ENCODE data around the gene CCN6. TPM values are rescaled to one million over a fixed set of nuclear protein-coding genes. Genes with fewer than 3 reads are reported as not detected.
A peak's percentile ranks its signal among the peaks of the same experiment; 100 is the strongest.

Gene CCN6
- total RNA-seq, 4 donors from 2014 or later: 1.1 to 2.9 (median 1.6) TPM

DNA sequence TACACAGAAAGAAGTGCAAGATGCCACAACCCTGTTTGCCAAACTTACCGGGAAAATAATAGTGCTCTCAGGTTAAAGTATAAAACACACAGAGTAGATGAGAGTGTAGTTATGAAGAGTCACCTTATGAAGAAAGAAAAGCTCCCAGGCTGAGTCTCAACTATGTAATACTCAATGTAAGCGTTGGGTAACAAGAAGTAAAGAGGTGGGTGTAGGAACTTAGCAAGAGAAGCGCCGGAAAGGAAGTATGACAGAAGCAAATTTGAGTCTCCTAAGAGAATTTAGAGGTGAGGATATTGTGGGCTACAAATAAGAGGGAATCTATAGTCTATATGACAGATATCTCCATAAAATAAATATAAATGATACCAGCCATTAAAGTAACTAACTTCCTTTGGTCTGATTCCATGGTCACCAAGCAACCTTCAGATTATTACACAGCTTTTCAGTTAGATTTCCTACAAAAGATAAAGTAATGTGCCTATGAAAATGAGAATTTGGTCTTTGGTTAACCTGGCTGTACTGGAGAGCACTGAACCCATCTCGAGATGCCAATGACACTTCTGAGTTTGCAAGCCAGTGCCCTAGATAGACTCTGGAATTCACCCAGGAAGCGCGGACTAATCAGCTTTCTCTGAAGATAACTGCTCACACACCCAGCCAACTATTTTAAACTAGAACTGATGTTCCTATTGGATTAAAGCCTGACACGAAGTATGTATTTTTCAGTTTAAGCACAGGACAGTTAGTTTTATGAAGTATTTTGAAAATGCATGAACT lies 31.6 kb downstream of the CCN6 start:
- no peak for TF ChIP-seq POLR2A (IDR thresholded peaks at IDR 0.05)
- TF ChIP-seq, protein P1, sequence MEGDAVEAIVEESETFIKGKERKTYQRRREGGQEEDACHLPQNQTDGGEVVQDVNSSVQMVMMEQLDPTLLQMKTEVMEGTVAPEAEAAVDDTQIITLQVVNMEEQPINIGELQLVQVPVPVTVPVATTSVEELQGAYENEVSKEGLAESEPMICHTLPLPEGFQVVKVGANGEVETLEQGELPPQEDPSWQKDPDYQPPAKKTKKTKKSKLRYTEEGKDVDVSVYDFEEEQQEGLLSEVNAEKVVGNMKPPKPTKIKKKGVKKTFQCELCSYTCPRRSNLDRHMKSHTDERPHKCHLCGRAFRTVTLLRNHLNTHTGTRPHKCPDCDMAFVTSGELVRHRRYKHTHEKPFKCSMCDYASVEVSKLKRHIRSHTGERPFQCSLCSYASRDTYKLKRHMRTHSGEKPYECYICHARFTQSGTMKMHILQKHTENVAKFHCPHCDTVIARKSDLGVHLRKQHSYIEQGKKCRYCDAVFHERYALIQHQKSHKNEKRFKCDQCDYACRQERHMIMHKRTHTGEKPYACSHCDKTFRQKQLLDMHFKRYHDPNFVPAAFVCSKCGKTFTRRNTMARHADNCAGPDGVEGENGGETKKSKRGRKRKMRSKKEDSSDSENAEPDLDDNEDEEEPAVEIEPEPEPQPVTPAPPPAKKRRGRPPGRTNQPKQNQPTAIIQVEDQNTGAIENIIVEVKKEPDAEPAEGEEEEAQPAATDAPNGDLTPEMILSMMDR (IDR thresholded peaks at IDR 0.05): no peak
- DNase-seq (ENCODE audit: low spot score in 2 of 2): no peak
- no peak overlapping the region for H3K4me3 ChIP-seq (ENCODE audit: low read depth, poor library complexity, severe bottlenecking)
- 75 to 77% methylated on average over 8 of the region's 8 CpGs for WGBS, 2 donors
- intact Hi-C loops (cut with DNase I; ENCODE audit: low total_unique reads): no loop called here

DNA sequence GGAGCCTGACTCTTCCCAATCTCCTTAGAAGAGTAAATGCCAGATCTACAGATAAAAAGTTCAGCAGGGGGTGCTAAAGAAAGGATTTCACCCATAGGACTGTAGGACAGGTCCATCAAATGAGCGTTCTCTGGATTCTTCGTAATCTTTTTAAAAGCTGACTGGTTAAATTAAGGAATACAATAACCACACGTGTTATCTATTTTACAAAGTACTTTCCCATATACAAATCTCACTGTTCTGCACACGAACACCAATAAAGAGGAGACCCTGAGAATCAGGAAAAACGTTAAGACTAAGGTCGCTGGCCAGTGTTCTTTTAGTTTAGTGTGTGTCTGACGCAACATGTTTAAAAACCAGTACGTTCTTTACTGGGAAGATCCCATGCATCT lies 32.8 kb downstream of the CCN6 start:
- DNase-seq (ENCODE audit: low spot score in 2 of 2): no peak
- intact Hi-C loops (cut with DNase I; ENCODE audit: low total_unique reads): no loop called here
- no peak for TF ChIP-seq POLR2A (IDR thresholded peaks at IDR 0.05)
- TF ChIP-seq, protein P1 (IDR thresholded peaks at IDR 0.05): no peak
- 1% methylated on average over 8 of the region's 8 CpGs for WGBS, 2 donors
- peak overlapping the region; percentile 75 for H3K4me3 ChIP-seq (ENCODE audit: low read depth, poor library complexity, severe bottlenecking)

DNA sequence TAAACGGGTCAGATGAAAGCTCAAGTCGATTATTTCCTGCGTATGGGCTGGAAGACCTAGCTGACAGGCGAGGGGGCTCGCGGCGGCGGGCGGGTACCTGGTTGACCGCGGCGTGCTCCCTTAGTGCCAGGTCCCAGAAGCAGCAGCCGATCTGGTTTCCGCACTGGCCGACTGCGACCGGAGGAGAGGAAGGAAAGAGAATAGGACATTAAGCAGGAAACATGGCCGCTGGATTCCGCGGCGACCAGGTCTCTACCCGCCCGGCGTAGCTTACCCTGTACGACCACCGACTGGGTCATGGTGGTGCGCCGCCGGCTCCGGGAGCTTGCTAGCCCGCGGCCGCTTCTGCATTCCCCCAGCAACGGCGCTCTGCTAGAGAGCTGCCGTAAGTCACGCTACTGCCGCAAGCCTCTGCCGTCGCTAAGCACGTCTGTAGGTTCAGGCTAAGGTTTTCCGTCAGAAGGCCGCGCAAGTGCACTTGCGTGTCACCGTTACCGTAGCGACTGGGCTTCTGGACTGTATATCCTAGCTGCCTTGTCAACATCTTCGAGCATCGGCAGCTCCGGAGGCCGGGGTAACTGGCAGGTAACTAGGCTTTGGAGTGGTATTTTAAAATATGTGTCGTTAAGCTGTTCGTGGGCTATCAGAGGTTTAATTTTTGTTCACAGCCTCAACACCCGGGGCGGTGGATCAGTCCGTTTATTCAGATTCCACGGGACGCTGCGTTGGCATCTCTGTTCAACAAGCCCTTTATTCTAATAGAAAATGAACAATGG lies 33.4 kb downstream of the CCN6 start, which contains the start of the genes FAM229B and TUBE1:
Gene FAM229B, plus strand, starts transcription at position 456 of the 776 bp plus-strand sequence. CDS start 11,693 bp downstream, outside the sequence.
Gene TUBE1, minus strand, starts transcription at position 347 of the 776 bp plus-strand sequence. Its CDS starts 48 bp downstream, at position 299.
- no peak for TF ChIP-seq POLR2A (IDR thresholded peaks at IDR 0.05)
- TF ChIP-seq, protein P1 (IDR thresholded peaks at IDR 0.05): no peak
- peak within 1 kb of the TSS; percentile 75 for H3K4me3 ChIP-seq (ENCODE audit: low read depth, poor library complexity, severe bottlenecking)
- peak; percentile 93 to 96 for DNase-seq (ENCODE audit: low spot score in 2 of 2)
- intact Hi-C loops (cut with DNase I; ENCODE audit: low total_unique reads): no loop called here
- WGBS, 2 donors: 0 to 1% methylated on average over 51 to 52 of the region's 60 CpGs

DNA sequence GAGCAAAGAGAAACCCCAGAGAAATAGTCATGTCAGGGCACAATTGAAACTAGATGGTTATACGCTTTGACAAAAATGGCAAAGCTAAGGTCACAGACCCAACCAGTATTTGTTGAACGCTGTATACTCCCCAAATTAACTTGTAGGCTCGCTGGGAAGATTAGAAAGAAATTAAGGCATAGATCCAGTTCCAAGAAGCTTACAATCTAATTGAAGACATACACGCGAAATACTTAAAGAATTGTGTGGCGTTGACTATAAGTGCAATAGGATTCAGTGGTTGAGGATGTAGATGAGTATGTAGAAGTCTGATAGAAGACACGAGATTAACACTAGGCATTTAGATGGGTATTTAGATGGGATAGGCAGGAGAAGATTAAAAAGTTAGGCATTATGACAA lies 34.0 kb downstream of the CCN6 start:
- H3K4me3 ChIP-seq (ENCODE audit: low read depth, poor library complexity, severe bottlenecking): peak overlapping the region; percentile 75
- 16% methylated on average over 7 of the region's 7 CpGs for WGBS, 2 donors
- intact Hi-C loops (cut with DNase I; ENCODE audit: low total_unique reads): no loop called here
- TF ChIP-seq POLR2A (IDR thresholded peaks at IDR 0.05): no peak
- TF ChIP-seq, protein P1 (IDR thresholded peaks at IDR 0.05): no peak
- no peak for DNase-seq (ENCODE audit: low spot score in 2 of 2)

DNA sequence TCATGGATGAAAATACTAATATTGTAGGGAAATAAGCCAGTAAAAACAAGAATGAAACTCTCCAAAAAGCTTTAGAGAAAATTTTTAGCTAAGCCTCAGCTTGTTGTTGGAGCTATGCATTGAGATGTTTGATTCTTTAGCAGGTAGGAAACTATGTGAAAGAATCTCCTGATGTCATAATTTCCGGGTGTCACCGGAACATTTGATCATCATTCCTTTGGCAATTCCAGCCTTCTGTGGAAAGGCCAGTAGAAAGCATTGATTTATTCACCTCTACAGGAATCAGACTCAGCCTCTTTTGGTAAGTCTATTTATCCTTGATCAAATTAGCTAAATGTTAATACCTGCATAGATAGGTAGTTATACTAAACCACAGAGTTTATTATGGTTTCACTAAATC lies 43.0 kb downstream of the CCN6 start:
- no peak for DNase-seq (ENCODE audit: low spot score in 2 of 2)
- 89 to 95% methylated on average over 2 of the region's 2 CpGs for WGBS, 2 donors
- TF ChIP-seq POLR2A (IDR thresholded peaks at IDR 0.05): no peak
- TF ChIP-seq, protein P1 (IDR thresholded peaks at IDR 0.05): no peak
- intact Hi-C loops (cut with DNase I; ENCODE audit: low total_unique reads): no loop called here
- H3K4me3 ChIP-seq (ENCODE audit: low read depth, poor library complexity, severe bottlenecking): no peak overlapping the region
